Smooth muscle cell (in vitro differentiated cells): ENCODE measurements around the gene RIC8B. TPM values are rescaled to one million over a fixed set of nuclear protein-coding genes. Genes with fewer than 3 reads are reported as not detected.

ENCODE experiments used
- DNase-seq: peaks from one replicate; lab custom pipeline; 2025; ENCODE audit not compliant: unreplicated experiment; lab: John Stamatoyannopoulos, UW
- H2AFZ ChIP-seq: fragments of 200-600 bp; sonication (generic); 2 replicates; pipeline ENCODE4 v1.6.0; 2016; ENCODE audit warnings: antibody characterized with exemption, low read depth, mild to moderate bottlenecking
- H3F3A ChIP-seq: fragments of 200-600 bp; sonication (generic); 2 replicates; pipeline ENCODE4 v1.6.0; 2017; ENCODE audit warnings: antibody characterized with exemption, low read depth
- H3K27ac ChIP-seq: fragments of 200-600 bp; sonication (generic); 2 replicates; pipeline ENCODE4 v1.5.1; 2016; ENCODE audit warnings: low read depth, mild to moderate bottlenecking
- H3K27me3 ChIP-seq: fragments of 200-600 bp; sonication (generic); 2 replicates; pipeline ENCODE4 v1.6.1; 2016; ENCODE audit warnings: low read depth, mild to moderate bottlenecking
- H3K36me3 ChIP-seq: fragments of 200-600 bp; sonication (generic); 2 replicates; pipeline ENCODE4 v1.5.1; 2016; ENCODE audit warnings: low read depth
- H3K4me1 ChIP-seq: fragments of 200-600 bp; sonication (generic); 2 replicates; pipeline ENCODE4 v1.5.1; 2016; ENCODE audit warnings: low read depth
- H3K4me2 ChIP-seq: fragments of 200-600 bp; sonication (generic); 2 replicates; pipeline ENCODE4 v1.6.0; 2016; ENCODE audit warnings: mild to moderate bottlenecking
- H3K4me3 ChIP-seq: fragments of 200-600 bp; sonication (generic); 2 replicates; pipeline ENCODE4 v1.5.1; 2016; ENCODE audit warnings: mild to moderate bottlenecking
- H3K79me2 ChIP-seq: fragments of 200-600 bp; sonication (generic); 2 replicates; pipeline ENCODE4 v1.6.0; 2016; ENCODE audit warnings: low read depth, mild to moderate bottlenecking
- H3K9ac ChIP-seq: fragments of 200-600 bp; sonication (generic); 2 replicates; pipeline ENCODE4 v1.6.0; 2016; ENCODE audit warnings: low read depth
- H3K9me3 ChIP-seq: fragments of 200-600 bp; sonication (generic); replicated peaks from 2 replicates; pipeline ENCODE4 v1.5.1; 2016; ENCODE audit warnings: low read depth
- H4K20me1 ChIP-seq: fragments of 200-600 bp; sonication (generic); 2 replicates; pipeline ENCODE4 v1.6.0; 2016; ENCODE audit warnings: low read depth
- WGBS: methylation state at CpG from one replicate; pipeline ENCODE4 v1.1.7; 2016; ENCODE audit warnings: low lambda C conversion rate; 5-methylcytosine and 5-hydroxymethylcytosine counted together
- polyA plus RNA-seq: library from polyadenylated mRNA; unstranded; fragments of >200 nt; fragmentation: Nextera tagmentation; extraction: Ambion mirVana; gene quantifications from 2 replicates; pipeline ENCODE4 v1.2.1, GENCODE V29; 2016
- total RNA-seq: library from RNA; depleted of rRNA; stranded (reverse); fragments of >200 nt; gene quantifications from 2 replicates; pipeline ENCODE4 v1.2.3, GENCODE V29; 2014
- TF ChIP-seq, protein P1 (sequence below): fragments of 200-600 bp; sonication (generic); IDR thresholded peaks from 2 replicates; pipeline ENCODE4 v1.5.1; 2017; ENCODE audit warnings: borderline replicate concordance, mild to moderate bottlenecking, antibody characterized with exemption; ENCODE audit not compliant: insufficient read depth, poor library complexity, severe bottlenecking

Gene RIC8B
- total and polyA plus RNA-seq, 2 experiments from 2014 or later = 7.3 to 11.7 TPM

DNA sequence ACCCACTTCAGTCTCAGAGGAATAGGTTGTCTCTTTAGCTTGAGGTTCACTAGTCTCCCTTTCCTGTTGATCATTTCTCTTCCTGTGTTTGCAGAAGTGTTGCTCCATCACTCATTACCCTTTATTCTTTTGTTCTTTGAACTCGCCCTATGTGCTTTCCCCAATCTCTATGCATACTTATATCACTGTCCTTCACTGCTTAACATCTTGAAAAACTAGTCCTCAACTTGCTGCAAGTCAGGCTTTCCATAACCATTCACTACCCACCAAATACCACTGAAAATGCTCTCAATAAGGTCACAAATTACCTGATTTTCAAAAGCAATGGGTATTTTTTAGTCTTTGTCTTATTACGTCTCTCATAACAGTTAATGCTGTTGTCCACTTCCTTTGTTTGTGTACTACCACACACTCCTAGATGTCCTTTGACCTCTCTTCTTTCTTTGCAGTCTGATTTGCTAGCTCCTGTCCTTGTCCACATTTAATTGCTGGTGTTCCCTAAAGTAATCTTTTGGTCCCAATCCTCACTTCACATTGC, 80.8 kb downstream of the RIC8B start:
- no peak overlapping the region for H3K27ac ChIP-seq
- H3K4me1 ChIP-seq = no peaks in the 10 kb centered on the region
- no peaks in the 10 kb centered on the region for H3K36me3 ChIP-seq
- H3K4me2 ChIP-seq = no peak overlapping the region
- H3K4me3 ChIP-seq = no peak overlapping the region
- H3K79me2 ChIP-seq = no peaks in the 10 kb centered on the region
- TF ChIP-seq, protein P1, sequence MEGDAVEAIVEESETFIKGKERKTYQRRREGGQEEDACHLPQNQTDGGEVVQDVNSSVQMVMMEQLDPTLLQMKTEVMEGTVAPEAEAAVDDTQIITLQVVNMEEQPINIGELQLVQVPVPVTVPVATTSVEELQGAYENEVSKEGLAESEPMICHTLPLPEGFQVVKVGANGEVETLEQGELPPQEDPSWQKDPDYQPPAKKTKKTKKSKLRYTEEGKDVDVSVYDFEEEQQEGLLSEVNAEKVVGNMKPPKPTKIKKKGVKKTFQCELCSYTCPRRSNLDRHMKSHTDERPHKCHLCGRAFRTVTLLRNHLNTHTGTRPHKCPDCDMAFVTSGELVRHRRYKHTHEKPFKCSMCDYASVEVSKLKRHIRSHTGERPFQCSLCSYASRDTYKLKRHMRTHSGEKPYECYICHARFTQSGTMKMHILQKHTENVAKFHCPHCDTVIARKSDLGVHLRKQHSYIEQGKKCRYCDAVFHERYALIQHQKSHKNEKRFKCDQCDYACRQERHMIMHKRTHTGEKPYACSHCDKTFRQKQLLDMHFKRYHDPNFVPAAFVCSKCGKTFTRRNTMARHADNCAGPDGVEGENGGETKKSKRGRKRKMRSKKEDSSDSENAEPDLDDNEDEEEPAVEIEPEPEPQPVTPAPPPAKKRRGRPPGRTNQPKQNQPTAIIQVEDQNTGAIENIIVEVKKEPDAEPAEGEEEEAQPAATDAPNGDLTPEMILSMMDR = no peak
- no peaks in the 10 kb centered on the region for H3F3A ChIP-seq
- H4K20me1 ChIP-seq = peaks cover 3% of the 10 kb centered on the region
- no peak overlapping the region for H2AFZ ChIP-seq
- no peak overlapping the region for H3K9ac ChIP-seq
- H3K9me3 ChIP-seq = no peaks in the 10 kb centered on the region
- no peak for DNase-seq
- no peaks in the 10 kb centered on the region for H3K27me3 ChIP-seq
- 98% methylated on average over 2 of the region's 2 CpGs for WGBS

DNA sequence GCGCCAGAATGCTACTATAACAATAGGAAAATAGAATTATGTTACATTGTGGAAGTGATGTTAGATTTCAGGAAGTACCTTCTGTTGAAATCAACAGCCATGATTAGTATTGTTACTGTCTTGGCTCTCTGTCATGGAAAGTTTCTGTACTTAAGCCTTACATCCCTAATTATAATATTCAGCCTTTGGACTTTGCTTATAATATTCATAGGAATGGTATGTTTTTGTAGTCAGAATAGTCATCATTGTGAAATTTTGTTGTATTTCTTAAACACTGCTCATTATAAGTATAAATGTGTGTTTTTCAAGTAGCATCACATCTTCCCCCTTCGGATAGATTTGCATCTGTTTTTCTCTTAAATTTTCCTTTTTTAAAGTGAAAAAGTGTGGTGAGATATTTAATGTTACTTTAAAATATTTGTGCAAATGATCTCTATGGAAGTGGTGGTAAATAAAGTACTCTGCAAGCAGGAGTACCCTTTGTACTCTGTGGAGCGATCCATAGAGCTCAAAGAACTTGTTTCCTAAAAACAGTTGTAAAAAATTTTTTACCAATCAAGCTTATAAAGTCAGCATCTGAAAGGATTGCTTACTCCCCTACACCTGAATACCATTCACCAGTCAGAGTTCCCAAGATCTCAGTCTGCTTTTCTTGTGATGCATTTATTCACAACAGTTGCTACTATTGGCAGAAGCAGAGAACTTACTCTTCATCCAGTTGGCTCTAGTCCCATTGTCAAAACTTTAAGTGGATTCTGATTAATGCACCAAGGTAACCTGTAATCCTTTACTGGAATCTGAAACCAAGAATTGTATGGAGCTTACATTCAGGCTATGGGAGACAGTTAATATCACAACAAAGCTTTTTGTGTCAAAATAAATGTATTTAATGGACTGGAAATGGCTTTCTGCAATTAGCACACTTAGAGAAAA, 87.8 kb downstream of the RIC8B start:
- Histone ChIP-seq H3F3A (no peaks in the 10 kb centered on the region), H3K4me2 (no peak overlapping the region), H3K27me3 (no peaks in the 10 kb centered on the region), H3K27ac (no peak overlapping the region), H3K36me3 (no peaks in the 10 kb centered on the region), H3K4me1 (peaks cover 14% of the 10 kb centered on the region), H3K79me2 (no peaks in the 10 kb centered on the region), H2AFZ (no peak overlapping the region), H3K4me3 (no peak overlapping the region), H3K9me3 (no peaks in the 10 kb centered on the region), H3K9ac (no peak overlapping the region), H4K20me1 (peaks cover 10% of the 10 kb centered on the region)
- WGBS = 98% methylated on average over 3 of the region's 3 CpGs
- TF ChIP-seq, protein P1 = no peak
- DNase-seq = no peak

DNA sequence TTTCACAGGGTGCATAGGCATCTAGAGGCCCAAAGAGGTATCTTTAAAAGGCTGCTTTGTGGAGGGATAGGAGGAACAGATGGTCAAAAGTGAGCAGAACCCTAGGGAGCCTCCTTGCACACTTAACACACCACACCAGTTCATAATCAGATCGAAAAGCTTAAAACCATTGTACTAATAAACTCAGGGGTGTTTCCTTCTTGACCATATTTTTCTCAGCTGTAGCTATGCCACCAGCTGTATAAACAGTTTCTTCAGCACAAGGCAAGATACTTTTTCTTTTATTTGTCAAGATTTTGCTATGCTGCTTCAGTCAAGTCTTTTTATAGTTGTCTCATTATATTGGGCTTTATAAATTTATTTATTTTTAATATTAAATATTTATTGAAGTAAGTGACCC, 88.7 kb downstream of the RIC8B start:
- WGBS = 97% methylated on average over 1 of the region's 1 CpG
- H3K79me2 ChIP-seq = no peaks in the 10 kb centered on the region
- no peak overlapping the region for H3K4me2 ChIP-seq
- peaks cover 14% of the 10 kb centered on the region for H3K4me1 ChIP-seq
- H3K27ac ChIP-seq = no peak overlapping the region
- no peaks in the 10 kb centered on the region for H3K36me3 ChIP-seq
- H3K9me3 ChIP-seq = no peaks in the 10 kb centered on the region
- H3K27me3 ChIP-seq = no peaks in the 10 kb centered on the region
- H3K4me3 ChIP-seq = no peak overlapping the region
- H3F3A ChIP-seq = no peaks in the 10 kb centered on the region
- TF ChIP-seq, protein P1 = no peak
- DNase-seq = no peak
- H2AFZ ChIP-seq = no peak overlapping the region
- no peak overlapping the region for H3K9ac ChIP-seq
- peaks cover 14% of the 10 kb centered on the region for H4K20me1 ChIP-seq

DNA sequence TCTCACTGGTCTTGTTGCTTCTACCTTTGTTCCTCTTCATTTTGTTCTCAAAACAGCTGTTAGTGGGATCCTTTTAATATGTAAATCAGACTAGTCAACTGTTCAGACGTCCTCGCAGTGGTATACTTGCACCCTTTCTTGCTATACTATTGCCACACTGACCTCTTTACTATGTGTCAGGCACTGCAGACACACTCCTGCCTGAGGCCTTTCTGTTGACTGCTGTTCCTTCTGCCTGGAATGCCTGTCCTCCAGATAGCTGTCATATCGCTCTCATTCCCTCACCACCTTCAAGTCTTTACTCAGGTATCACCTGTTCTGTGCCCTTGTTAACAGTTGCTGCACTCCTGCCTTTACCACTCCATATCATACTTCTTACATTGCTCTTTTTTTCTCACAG, 91.2 kb downstream of the RIC8B start:
- Histone ChIP-seq H2AFZ (no peak overlapping the region), H3K4me1 (peaks cover 14% of the 10 kb centered on the region), H4K20me1 (peaks cover 13% of the 10 kb centered on the region), H3F3A (no peaks in the 10 kb centered on the region), H3K79me2 (no peaks in the 10 kb centered on the region), H3K9me3 (no peaks in the 10 kb centered on the region), H3K4me2 (no peak overlapping the region), H3K36me3 (no peaks in the 10 kb centered on the region), H3K9ac (no peak overlapping the region), H3K4me3 (no peak overlapping the region), H3K27ac (no peak overlapping the region), H3K27me3 (no peaks in the 10 kb centered on the region)
- DNase-seq = no peak
- TF ChIP-seq, protein P1 = no peak
- WGBS = 47% methylated on average over 3 of the region's 3 CpGs
